ENCODE data around the gene WASHC2A. TPM values are rescaled to one million over a fixed set of nuclear protein-coding genes. Genes with fewer than 3 reads are reported as not detected.
"Not testable (repeated sequence)": the region's sequence is repeated elsewhere in the genome, so short reads cannot be mapped to it uniquely, and the experiment has no call there.

Gene WASHC2A
- 10 to 100 TPM; 15.3 to 36.2 (median 20.6) TPM for polyA plus RNA-seq (ENCODE audit: low read depth in 6 of 6)

DNA sequence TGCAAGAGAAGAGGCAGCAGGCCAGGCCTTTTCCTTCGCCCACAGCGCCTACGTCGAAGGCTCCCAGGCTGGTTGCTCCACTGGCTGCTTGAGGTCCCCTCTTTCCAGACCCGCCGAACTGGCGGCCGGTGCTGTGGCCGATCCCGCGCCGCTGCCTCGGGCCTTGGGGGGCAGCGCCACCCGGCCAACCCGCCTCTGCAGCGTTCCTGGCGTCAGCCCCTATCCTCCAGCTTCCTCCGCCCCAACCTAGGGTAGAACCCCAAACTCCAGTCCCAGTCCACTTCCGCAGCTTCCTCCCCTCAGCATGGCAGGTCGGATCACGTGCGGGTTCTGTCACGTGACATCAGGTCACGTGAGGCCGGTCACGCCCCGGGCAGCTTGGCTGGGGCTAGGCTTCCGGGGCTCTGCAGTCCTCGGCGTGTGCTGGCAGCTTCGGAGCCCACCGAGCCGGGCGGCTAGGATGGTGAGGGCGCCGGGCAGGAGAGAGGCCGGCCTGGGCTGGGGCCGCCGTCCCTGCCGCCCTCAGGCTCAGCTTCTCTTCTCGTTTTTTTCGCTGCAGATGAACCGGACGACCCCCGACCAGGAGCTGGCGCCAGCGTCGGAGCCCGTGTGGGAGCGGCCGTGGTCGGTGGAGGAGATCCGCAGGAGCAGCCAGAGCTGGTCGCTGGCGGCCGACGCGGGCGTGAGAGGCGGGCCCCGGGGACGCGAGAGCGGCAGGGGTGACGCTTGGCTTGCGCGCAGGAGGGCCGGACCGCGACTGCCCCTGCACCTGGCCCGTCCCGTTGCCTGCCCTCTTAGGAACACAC, at the start of gene WASHC2A:
Gene WASHC2A, plus strand, starts transcription at position 409 of the 806 bp plus-strand sequence. Its CDS starts 52 bp downstream, at position 461.
- DNase-seq: peak; percentile 94
- H3K36me3 Mint-ChIP-seq, H3K27me3 Mint-ChIP-seq, H3K9me3 Mint-ChIP-seq, H3K4me1 Mint-ChIP-seq: not testable (repeated sequence)
- peak within 1 kb of the TSS; percentile 67 to 98 (median 91) for H3K27ac Mint-ChIP-seq
- peak within 1 kb of the TSS; percentile 81 to 95 (median 86) for H3K4me3 Mint-ChIP-seq
- peak; percentile 92 to 94 for ATAC-seq (ENCODE audit: low read depth in 2 of 2)

GRCh38 chr10:50019279-50019678, 48.5 kb upstream of the WASHC2A start:
- not testable (repeated sequence) for DNase-seq, H3K9me3 Mint-ChIP-seq

GRCh38 chr10:50020451-50021024, 47.2 kb upstream of the WASHC2A start:
- ATAC-seq (ENCODE audit: low read depth in 2 of 2); DNase-seq; H3K9me3 Mint-ChIP-seq; H3K4me1 Mint-ChIP-seq; H3K27ac Mint-ChIP-seq; H3K36me3 Mint-ChIP-seq: not testable (repeated sequence)
- Mint-ChIP-seq H3K27me3 (peaks cover 3 to 22% (median 18%) of the 10 kb centered on the region in 3 donors), H3K4me3 (peak overlapping the region in 1 of 8 donors; percentile 35)

More at GRCh38 chr10:50019279-50019678, 48.5 kb upstream of the WASHC2A start:
- not testable (repeated sequence) for H3K36me3 Mint-ChIP-seq; H3K27me3 Mint-ChIP-seq; ATAC-seq (ENCODE audit: low read depth in 2 of 2); H3K4me3 Mint-ChIP-seq; H3K4me1 Mint-ChIP-seq
- peak overlapping the region in 1 of 6 donors; percentile 7 for H3K27ac Mint-ChIP-seq

- no peak for ATAC-seq (ENCODE audit: low read depth in 2 of 2)
- no peaks in the 10 kb centered on the region for H3K36me3 Mint-ChIP-seq
- peaks cover 12 to 33% (median 30%) of the 10 kb centered on the region in 3 donors for H3K27me3 Mint-ChIP-seq
- H3K27ac Mint-ChIP-seq: no peak overlapping the region
- H3K9me3 Mint-ChIP-seq: no peaks in the 10 kb centered on the region
- no peaks in the 10 kb centered on the region for H3K4me1 Mint-ChIP-seq
- H3K4me3 Mint-ChIP-seq: no peak overlapping the region
- no peak for DNase-seq
These were observed 46.1 kb upstream of the WASHC2A start for GRCh38 chr10:50021646-50022045.

DNA sequence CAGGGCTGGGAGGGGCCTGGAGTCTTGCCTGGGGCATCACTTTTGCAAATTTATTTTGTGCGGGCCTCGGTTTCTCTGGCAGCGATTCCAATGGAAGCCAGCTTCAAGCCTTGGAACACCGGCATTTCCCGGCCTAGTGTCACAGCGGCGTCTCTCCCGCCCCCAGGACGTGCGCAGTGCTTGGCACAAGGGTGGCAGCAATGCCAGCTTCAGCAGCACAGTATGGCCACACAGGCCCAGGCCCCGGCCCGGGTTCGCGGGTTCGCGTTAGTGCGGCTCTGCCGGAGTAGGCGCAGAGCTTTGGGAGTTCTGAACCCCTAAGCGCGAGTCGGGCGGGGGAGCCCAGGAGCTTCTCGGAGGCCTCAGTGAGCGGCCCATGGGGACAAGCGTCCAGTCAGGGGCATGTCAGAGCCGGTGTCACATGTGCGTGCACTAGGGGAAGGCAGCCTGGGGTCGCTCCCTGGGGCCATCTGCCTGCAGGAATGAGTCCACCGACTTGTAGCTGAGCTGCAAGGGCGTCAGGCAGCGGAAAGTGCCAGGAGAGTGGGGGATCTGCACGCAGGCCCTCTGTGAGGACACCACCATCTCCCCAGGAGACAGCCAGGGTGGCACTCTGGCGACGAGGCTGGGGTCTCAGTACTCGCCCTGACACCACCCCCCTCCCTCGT, 42.9 kb upstream of the WASHC2A start:
- not testable (repeated sequence) for DNase-seq; H3K36me3 Mint-ChIP-seq; H3K9me3 Mint-ChIP-seq; H3K4me3 Mint-ChIP-seq; ATAC-seq (ENCODE audit: low read depth in 2 of 2); H3K4me1 Mint-ChIP-seq
- H3K27ac Mint-ChIP-seq: peak overlapping the region in 1 of 6 donors; percentile 44
- peaks cover 31 to 51% (median 50%) of the 10 kb centered on the region in 3 donors for H3K27me3 Mint-ChIP-seq

DNA sequence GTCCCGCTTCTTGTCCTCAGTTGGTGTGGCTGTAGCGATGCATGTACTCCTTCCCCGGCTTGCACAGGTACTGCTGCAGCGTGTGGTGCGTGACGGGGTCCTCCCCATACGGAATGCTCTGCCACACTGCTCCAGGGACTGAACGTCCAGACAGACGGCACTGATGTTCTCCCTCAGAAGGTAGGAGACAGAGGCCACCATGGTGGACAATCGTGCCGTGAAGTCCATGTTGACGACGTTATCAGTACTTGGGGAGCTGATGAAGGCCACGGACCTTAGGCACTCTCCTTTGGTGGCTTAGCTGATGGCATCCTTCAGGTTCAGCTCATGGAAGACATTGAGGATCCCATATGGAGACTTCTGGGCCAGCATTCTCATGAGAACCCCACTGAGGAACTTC, 42.1 kb upstream of the WASHC2A start:
- ATAC-seq (ENCODE audit: low read depth in 2 of 2) (no peak), DNase-seq (no peak)
- Mint-ChIP-seq H3K4me1 (no peaks in the 10 kb centered on the region), H3K27me3 (peaks cover 33 to 51% (median 50%) of the 10 kb centered on the region in 3 donors), H3K36me3 (no peaks in the 10 kb centered on the region), H3K9me3 (peaks cover 0 to 1% (median 0%) of the 10 kb centered on the region in 7 donors), H3K27ac (no peak overlapping the region), H3K4me3 (no peak overlapping the region)

DNA sequence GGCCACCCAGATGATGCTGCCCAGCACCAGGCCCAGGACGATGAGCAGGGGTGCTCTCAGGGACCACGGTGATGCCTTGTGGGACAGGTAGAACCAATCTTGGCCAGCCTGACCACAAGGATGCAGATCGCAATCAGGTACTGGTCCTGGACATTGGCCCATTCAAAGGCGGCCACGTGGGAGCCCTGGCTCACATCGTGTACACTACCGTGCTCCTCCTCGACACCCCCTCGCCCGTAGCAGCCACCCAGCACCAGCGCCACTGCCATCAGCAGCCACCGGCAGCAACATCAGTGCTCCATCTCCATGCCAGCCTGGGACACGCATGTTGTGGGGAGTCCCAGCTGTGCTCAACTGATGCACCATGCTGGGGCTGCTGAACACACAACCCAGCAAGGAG, 40.6 kb upstream of the WASHC2A start:
- no peak for DNase-seq
- no peak overlapping the region for H3K27ac Mint-ChIP-seq
- ATAC-seq (ENCODE audit: low read depth in 2 of 2): no peak
- H3K36me3 Mint-ChIP-seq: no peaks in the 10 kb centered on the region
- peaks cover 39 to 51% (median 50%) of the 10 kb centered on the region in 3 donors for H3K27me3 Mint-ChIP-seq
- no peak overlapping the region for H3K4me3 Mint-ChIP-seq
- H3K9me3 Mint-ChIP-seq: peaks cover 0 to 1% (median 0%) of the 10 kb centered on the region in 7 donors
- H3K4me1 Mint-ChIP-seq: no peaks in the 10 kb centered on the region

DNA sequence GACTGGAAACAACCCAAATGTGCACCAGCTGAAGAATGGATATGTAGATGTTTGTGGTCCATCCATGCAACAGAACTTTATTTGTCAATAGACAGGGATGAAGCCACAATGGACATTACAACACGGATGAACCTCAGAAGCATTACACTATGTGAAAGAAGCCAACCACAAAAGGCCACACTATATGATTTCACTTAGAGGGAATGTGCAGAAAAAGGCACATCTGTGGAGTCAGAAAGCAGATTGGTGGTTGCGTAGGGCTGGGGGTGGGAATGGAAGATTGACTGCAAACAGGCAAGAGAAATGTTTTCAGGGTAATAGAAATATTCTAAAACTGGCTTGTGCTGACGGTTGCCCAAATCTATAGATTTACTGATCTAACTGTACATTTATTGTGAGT, 34.3 kb upstream of the WASHC2A start:
- Mint-ChIP-seq H3K27ac (no peak overlapping the region), H3K36me3 (no peaks in the 10 kb centered on the region), H3K9me3 (peaks cover 0 to 1% (median 0%) of the 10 kb centered on the region in 7 donors), H3K27me3 (peaks cover 6 to 22% (median 16%) of the 10 kb centered on the region in 3 donors), H3K4me3 (no peak overlapping the region), H3K4me1 (no peaks in the 10 kb centered on the region)
- no peak for ATAC-seq (ENCODE audit: low read depth in 2 of 2)
- no peak for DNase-seq

- peaks cover 0 to 14% (median 9%) of the 10 kb centered on the region in 3 donors for H3K27me3 Mint-ChIP-seq
- H3K4me3 Mint-ChIP-seq; H3K27ac Mint-ChIP-seq; H3K9me3 Mint-ChIP-seq; H3K36me3 Mint-ChIP-seq; H3K4me1 Mint-ChIP-seq; DNase-seq; ATAC-seq (ENCODE audit: low read depth in 2 of 2): not testable (repeated sequence)
These were observed 32.4 kb upstream of the WASHC2A start for GRCh38 chr10:50035337-50035736.

- H3K36me3 Mint-ChIP-seq: no peaks in the 10 kb centered on the region
- peak overlapping the region in 1 of 6 donors; percentile 9 for H3K27ac Mint-ChIP-seq
- no peak overlapping the region for H3K4me3 Mint-ChIP-seq
- no peaks in the 10 kb centered on the region for H3K4me1 Mint-ChIP-seq
- DNase-seq (no peak), ATAC-seq (ENCODE audit: low read depth in 2 of 2) (no peak)
- H3K9me3 Mint-ChIP-seq: no peaks in the 10 kb centered on the region
- no peaks in the 10 kb centered on the region for H3K27me3 Mint-ChIP-seq
These were observed 22.7 kb upstream of the WASHC2A start for GRCh38 chr10:50044941-50045664.

GRCh38 chr10:50046457-50046856, 21.3 kb upstream of the WASHC2A start:
- H3K4me1 Mint-ChIP-seq, H3K27ac Mint-ChIP-seq, H3K27me3 Mint-ChIP-seq: not testable (repeated sequence)

GRCh38 chr10:50047594-50047993, 20.2 kb upstream of the WASHC2A start:
- H3K9me3 Mint-ChIP-seq; H3K4me3 Mint-ChIP-seq; H3K36me3 Mint-ChIP-seq; DNase-seq; H3K27me3 Mint-ChIP-seq; H3K4me1 Mint-ChIP-seq; ATAC-seq (ENCODE audit: low read depth in 2 of 2); H3K27ac Mint-ChIP-seq: not testable (repeated sequence)

More at GRCh38 chr10:50046457-50046856, 21.3 kb upstream of the WASHC2A start:
- ATAC-seq (ENCODE audit: low read depth in 2 of 2); H3K36me3 Mint-ChIP-seq; DNase-seq; H3K9me3 Mint-ChIP-seq; H3K4me3 Mint-ChIP-seq: not testable (repeated sequence)

DNA sequence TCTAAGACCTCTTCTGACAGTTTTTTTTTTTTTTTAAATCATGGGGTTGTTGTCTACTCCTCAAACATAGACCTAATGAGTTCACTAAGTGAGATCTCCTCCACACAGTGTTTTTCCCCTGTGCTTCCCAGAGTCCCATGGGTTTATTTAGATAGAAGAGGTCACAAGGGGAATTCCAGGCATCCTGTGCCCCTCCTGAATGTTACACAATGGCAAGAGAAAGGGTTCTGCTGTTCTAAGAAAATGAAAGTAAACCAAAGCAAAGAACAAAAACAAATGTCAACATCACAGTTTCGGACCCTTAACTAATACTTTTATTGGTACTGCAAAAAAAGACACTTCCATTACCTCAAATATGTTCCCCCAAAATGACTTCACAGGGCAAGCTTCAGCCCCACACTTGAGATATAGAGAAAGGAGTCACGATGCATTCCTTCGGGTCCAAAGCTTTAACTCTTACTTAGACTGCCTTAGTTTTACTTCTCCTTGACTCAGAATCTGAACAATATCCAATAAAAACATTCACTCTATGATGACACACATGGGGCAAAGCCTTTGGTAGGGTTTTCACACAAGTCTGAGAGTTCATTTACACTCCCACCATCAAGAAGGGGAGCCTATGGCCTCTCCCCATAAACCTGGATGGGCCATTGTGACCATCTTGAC, 15.6 kb upstream of the WASHC2A start:
- not testable (repeated sequence) for H3K36me3 Mint-ChIP-seq; ATAC-seq (ENCODE audit: low read depth in 2 of 2); H3K4me1 Mint-ChIP-seq; DNase-seq; H3K9me3 Mint-ChIP-seq; H3K27ac Mint-ChIP-seq; H3K27me3 Mint-ChIP-seq; H3K4me3 Mint-ChIP-seq
